ENCODE data around the gene OR4D5. TPM values are rescaled to one million over a fixed set of nuclear protein-coding genes. Genes with fewer than 3 reads are reported as not detected.

The OR4D5 gene
- not detected for polyA plus RNA-seq (ENCODE audit: insufficient read length in 4 of 4)

- no peak for DNase-seq (ENCODE audit: low read depth in 4 of 4, low spot score in 3 of 4)
Observed at GRCh38 chr11:123939317-123939716, at the start of gene OR4D5. TSS of gene OR4D5 (plus strand) at chr11:123939617. CDS start at chr11:123939617, 0 bp downstream.

GRCh38 chr11:123892031-123892430 lies 47.4 kb upstream of the OR4D5 start:
- DNase-seq (ENCODE audit: low read depth in 4 of 4, low spot score in 3 of 4), result no peak

GRCh38 chr11:123899792-123900191 lies 39.6 kb upstream of the OR4D5 start:
- DNase-seq (ENCODE audit: low read depth in 4 of 4, low spot score in 3 of 4), result no peak

- DNase-seq (ENCODE audit: low read depth in 4 of 4, low spot score in 3 of 4), result no peak
Observed at GRCh38 chr11:123901867-123902266, 37.5 kb upstream of the OR4D5 start, which contains the start of gene OR8D4. TSS of gene OR8D4 (plus strand) at chr11:123902167. CDS start at chr11:123906432, 4,265 bp downstream.

DNA sequence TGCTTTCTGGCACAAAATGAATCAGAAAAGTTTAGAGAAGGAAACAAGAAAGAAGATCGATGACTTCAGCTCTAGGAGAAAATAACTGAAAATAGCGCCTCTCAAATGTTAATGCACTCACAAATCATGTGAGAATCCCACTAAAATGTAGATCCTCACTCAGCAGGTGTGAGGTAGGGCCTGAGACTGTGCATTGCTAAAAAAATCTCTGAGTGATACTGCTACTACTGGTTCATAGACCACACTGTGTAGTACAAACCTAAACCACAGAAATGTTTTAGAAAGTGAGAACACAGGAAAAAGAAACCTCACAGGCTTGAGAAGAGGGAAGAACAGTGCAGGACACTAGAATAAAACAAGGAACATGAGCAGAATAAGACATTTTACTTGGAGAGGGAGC lies 35.5 kb upstream of the OR4D5 start:
- DNase-seq (ENCODE audit: low read depth in 4 of 4, low spot score in 3 of 4), result no peak

DNA sequence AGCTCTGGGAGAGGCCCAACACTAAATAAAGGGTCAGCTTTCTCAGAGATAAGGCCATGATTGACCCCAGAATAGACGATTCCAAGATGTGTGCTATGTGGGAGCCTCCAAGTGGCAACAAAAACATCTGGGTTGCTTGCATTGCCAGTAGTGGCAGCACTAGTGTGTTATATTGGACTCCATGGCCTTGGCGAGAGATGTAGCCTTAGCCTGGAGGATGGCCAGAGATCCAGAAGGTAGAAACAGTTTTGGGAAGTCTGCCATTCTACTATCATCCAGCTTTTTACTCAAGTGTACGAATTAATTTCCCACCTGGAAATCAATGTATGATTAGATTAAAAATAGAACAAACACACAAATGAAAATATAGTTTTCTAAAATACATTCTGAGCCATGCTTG lies 34.5 kb upstream of the OR4D5 start:
- DNase-seq (ENCODE audit: low read depth in 4 of 4, low spot score in 3 of 4), result no peak

DNA sequence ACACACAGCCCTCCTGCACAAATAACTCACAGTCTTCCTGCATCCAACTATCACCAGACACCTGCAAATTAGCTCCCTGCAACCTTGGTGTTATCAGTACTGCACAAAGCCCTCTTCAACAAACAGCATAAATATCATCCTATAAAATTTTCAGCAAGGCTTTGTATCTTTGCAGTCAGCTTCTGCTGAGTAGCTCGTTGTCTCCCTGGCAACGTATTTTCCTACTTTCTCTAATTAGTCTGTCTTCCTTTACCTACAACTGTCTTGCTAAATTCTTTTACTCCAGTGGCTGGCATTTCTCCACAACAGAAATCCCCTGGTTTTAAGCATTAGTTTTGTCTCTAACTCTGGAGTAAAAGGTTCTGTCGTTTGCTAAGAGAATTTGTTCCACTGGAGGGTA lies 33.6 kb upstream of the OR4D5 start:
- no peak for DNase-seq (ENCODE audit: low read depth in 4 of 4, low spot score in 3 of 4)

GRCh38 chr11:123920943-123921342 lies 18.5 kb upstream of the OR4D5 start:
- no peak for DNase-seq (ENCODE audit: low read depth in 4 of 4, low spot score in 3 of 4)

- DNase-seq (ENCODE audit: low read depth in 4 of 4, low spot score in 3 of 4), result no peak
Observed at GRCh38 chr11:123924027-123924426, 15.4 kb upstream of the OR4D5 start.

GRCh38 chr11:123942413-123942812 lies 3.0 kb downstream of the OR4D5 start:
- no peak for DNase-seq (ENCODE audit: low read depth in 4 of 4, low spot score in 3 of 4)

DNA sequence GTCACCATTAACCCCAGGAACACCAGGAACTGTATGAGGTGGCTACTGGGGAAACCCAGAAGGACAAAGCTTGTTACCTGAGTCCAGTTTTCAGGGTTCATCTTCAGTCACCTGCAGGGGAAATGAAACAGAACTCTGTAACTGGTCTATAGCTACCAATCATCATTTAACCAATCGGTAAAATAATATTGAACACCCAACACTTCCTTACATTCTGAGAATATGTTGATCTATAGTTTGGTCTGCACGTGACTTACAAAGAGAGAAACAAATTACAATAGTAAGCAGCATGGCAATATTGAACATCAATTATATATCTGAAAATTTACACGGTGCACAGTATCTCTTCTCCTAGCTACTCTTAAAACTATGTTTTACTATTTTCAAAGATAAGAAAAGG lies 4.3 kb downstream of the OR4D5 start, which contains the start of gene OR6T1:
Gene OR6T1, minus strand, starts transcription at position 101 of the 400 bp plus-strand sequence. Its CDS starts 0 bp downstream, at position 101.
- DNase-seq (ENCODE audit: low read depth in 4 of 4, low spot score in 3 of 4), result no peak

DNA sequence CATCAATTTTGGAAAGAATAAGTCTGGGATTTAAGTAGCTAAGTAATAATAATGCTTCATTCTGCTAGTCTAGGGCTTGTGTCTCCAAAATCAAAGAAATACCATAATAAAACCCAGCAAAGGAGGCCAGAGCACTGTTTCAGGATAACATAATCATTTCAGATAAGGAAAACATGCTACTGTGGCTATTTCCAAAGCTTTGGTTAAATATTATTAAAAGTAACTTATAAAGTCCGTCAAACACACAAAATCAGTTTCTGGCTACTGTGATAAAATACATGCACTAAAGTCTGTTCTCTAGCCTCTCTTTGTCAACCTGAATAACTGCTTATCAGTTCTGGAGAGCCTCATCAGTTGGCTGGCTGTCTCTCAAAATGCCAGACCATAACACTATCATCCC lies 5.7 kb downstream of the OR4D5 start:
- DNase-seq (ENCODE audit: low read depth in 4 of 4, low spot score in 3 of 4), result no peak

- DNase-seq (ENCODE audit: low read depth in 4 of 4, low spot score in 3 of 4), result no peak
Observed at GRCh38 chr11:123956752-123957151, 17.3 kb downstream of the OR4D5 start.

- DNase-seq (ENCODE audit: low read depth in 4 of 4, low spot score in 3 of 4), result peak in 1 of 4 donors; percentile 0
Observed at GRCh38 chr11:123973816-123974215, 34.4 kb downstream of the OR4D5 start.

- no peak for DNase-seq (ENCODE audit: low read depth in 4 of 4, low spot score in 3 of 4)
Observed at GRCh38 chr11:123976770-123977560, 37.5 kb downstream of the OR4D5 start.

GRCh38 chr11:123977731-123978347 lies 38.4 kb downstream of the OR4D5 start, which contains the start of gene OR10S1:
TSS of gene OR10S1 (minus strand) at chr11:123977781. CDS start at chr11:123977664, 117 bp downstream.
- DNase-seq (ENCODE audit: low read depth in 4 of 4, low spot score in 3 of 4), result no peak

DNA sequence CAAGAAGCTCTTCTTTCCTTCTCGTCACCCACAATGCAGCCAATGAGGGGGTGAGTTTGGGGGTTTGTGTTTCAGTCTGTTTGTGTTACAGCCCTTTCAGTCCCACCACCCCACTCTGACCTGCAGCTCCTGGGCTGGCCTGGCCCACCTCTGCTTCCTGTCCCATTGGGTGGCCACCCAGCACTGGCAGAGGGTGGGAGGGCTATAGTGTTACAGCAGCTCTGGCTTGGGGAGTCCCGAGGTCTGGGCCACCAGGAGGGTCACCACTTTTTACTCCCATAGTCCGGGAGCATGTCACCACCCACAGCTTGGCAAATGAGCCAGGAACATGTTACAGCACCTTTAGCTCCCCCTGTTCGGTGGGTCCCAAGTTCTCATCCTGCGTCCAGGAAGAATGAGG lies 39.9 kb downstream of the OR4D5 start:
- no peak for DNase-seq (ENCODE audit: low read depth in 4 of 4, low spot score in 3 of 4)

Other genes starting within 250 kb of the OR4D5 start
- gene ZNF202, start 198.0 kb upstream of the OR4D5 start, polyA plus RNA-seq (ENCODE audit: insufficient read length in 4 of 4), result 10 to 100 TPM; 16.1 to 22.4 (median 17.9) TPM
- gene OR6X1, start 185.1 kb upstream of the OR4D5 start, polyA plus RNA-seq (ENCODE audit: insufficient read length in 4 of 4), result not detected
- not detected for gene OR6M1, start 133.3 kb upstream of the OR4D5 start, polyA plus RNA-seq (ENCODE audit: insufficient read length in 4 of 4)
- not detected for gene TMEM225, start 53.9 kb upstream of the OR4D5 start, polyA plus RNA-seq (ENCODE audit: insufficient read length in 4 of 4)
- not detected for gene OR8D4, start 37.5 kb upstream of the OR4D5 start, polyA plus RNA-seq (ENCODE audit: insufficient read length in 4 of 4)
- gene OR6T1, start 4.2 kb downstream of the OR4D5 start, polyA plus RNA-seq (ENCODE audit: insufficient read length in 4 of 4), result not detected
- not detected for gene OR10S1, start 38.2 kb downstream of the OR4D5 start, polyA plus RNA-seq (ENCODE audit: insufficient read length in 4 of 4)
- gene OR10G6, start 55.5 kb downstream of the OR4D5 start, polyA plus RNA-seq (ENCODE audit: insufficient read length in 4 of 4), result not detected
- not detected for gene OR10G4, start 73.4 kb downstream of the OR4D5 start, polyA plus RNA-seq (ENCODE audit: insufficient read length in 4 of 4)
- gene OR10G9, start 83.4 kb downstream of the OR4D5 start, polyA plus RNA-seq (ENCODE audit: insufficient read length in 4 of 4), result not detected
- not detected for gene OR10G8, start 87.2 kb downstream of the OR4D5 start, polyA plus RNA-seq (ENCODE audit: insufficient read length in 4 of 4)
- gene OR10G7, start 101.7 kb downstream of the OR4D5 start, polyA plus RNA-seq (ENCODE audit: insufficient read length in 4 of 4), result not detected
- gene VWA5A, start 175.8 kb downstream of the OR4D5 start, polyA plus RNA-seq (ENCODE audit: insufficient read length in 4 of 4), result 10 to 100 TPM; 13.1 to 16.2 (median 15.1) TPM
- not detected for gene OR10D3, start 243.7 kb downstream of the OR4D5 start, polyA plus RNA-seq (ENCODE audit: insufficient read length in 4 of 4)

All from left renal pelvis (tissue), 4 donors.